Adipose tissue (tissue), 3 donors: Measurements from ENCODE around the gene DHRS4. TPM values are rescaled to one million over a fixed set of nuclear protein-coding genes. Genes with fewer than 3 reads are reported as not detected.
"Not testable (repeated sequence)": the region's sequence is repeated elsewhere in the genome, so short reads cannot be mapped to it uniquely, and the experiment has no call there.

Source experiments
- H3K27ac ChIP-seq: one replicate; pipeline ENCODE4 v1.5.1; 2013; ENCODE audit warnings: low read depth, low read length
- whole genome bisulfite sequencing, 3 donors: extraction: QIAGEN DNeasy Blood & Tissue Kit; methylation state at CpG; one replicate each; pipeline ENCODE4 v1.1.7; 2013; 5-methylcytosine and 5-hydroxymethylcytosine counted together
- polyA plus RNA-seq, 3 donors: library from polyadenylated mRNA; stranded (reverse); fragments of 200-250 nt; gene quantifications; one replicate each; pipeline ENCODE4 v1.2.3, GENCODE V29; 2013
- donor health status: healthy with polysubstance abuse.
- donor health status: Bipolar disorder and iron deficiency.
- donor health status: healthy.

Gene DHRS4
- polyA plus RNA-seq, 3 donors: 30.6 to 56.1 (median 55.8) TPM

GRCh38 chr14:23937203-23937602 lies 16.4 kb upstream of the DHRS4 start:
- H3K27ac ChIP-seq: no peak overlapping the region
- WGBS, 3 donors: 44 to 90% (median 69%) methylated on average over 2 of the region's 2 CpGs

- no peak overlapping the region for H3K27ac ChIP-seq
- 53 to 93% (median 86%) methylated on average over 1 of the region's 1 CpG for WGBS, 3 donors
These were observed 14.7 kb upstream of the DHRS4 start for GRCh38 chr14:23938823-23939222.

DNA sequence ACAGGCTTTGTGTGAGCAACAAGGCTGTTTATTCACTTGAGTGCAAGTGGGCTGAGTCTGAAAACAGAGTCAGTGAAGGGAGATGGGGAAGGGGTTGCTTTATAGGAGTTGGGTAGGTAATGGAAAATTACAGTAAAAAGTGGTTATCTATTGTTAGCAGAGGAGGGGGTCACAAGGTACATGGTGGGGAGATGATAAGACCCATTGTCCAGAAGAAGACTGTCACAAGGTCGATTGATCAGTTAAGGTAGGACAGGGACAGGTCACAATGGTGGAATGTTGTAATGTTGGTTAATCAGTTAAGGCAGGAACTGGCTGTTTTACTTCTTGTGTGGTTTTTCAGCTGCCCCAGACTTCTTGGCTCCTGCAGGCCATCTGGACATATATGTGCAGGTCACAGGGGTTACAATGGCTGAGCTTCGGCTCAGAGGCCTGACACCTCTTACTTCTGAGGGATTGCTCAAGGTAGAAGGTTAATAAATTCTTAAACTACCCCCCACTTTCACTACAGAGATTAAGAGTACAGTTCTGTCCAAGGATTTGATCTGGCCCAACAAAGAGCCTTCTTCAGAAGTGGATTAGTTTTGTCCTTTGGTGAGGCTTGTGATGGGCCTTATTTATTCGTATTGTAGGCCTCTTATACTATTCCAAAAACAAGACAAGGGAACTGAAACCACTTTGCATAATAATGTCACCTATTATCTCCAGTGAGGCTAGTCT lies 13.8 kb upstream of the DHRS4 start:
- no peak overlapping the region for H3K27ac ChIP-seq
- 80 to 83% (median 81%) methylated on average over 3 of the region's 3 CpGs for WGBS, 3 donors

- WGBS, 3 donors: 28 to 96% (median 68%) methylated on average over 3 of the region's 3 CpGs
These were observed 12.3 kb upstream of the DHRS4 start for GRCh38 chr14:23941230-23941629.

GRCh38 chr14:23941669-23942068 lies 11.9 kb upstream of the DHRS4 start:
- no peak overlapping the region for H3K27ac ChIP-seq

More at GRCh38 chr14:23941230-23941629, 12.3 kb upstream of the DHRS4 start:
- H3K27ac ChIP-seq: no peak overlapping the region

GRCh38 chr14:23942587-23942986 lies 11.0 kb upstream of the DHRS4 start:
- no peak overlapping the region for H3K27ac ChIP-seq
- WGBS, 3 donors: 50 to 97% (median 84%) methylated on average over 7 of the region's 7 CpGs

DNA sequence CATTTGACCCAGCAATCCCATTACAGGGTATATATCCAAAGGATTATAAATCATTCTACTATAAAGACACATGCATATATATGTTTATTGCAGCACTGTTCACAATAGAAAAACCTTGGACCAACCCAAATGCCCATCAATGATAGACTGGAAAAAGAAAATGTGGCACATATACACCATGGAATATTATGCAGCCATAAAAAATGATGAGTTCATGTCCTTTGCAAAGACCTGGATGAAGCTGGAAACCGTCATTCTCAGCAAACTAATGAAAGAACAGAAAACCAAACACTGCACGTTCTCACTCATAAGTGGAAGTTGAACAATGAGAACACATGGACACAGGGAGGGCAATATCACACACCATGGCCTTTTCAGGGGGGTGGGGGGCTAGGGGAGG lies 4.5 kb upstream of the DHRS4 start:
- WGBS, 3 donors: 71 to 92% (median 73%) methylated on average over 2 of the region's 2 CpGs

GRCh38 chr14:23950411-23951135 lies 3.0 kb upstream of the DHRS4 start:
- WGBS, 3 donors: 83 to 90% (median 88%) methylated on average over 6 of the region's 6 CpGs
- no peak overlapping the region for H3K27ac ChIP-seq

More for the DNA sequence above, 4.5 kb upstream of the DHRS4 start:
- H3K27ac ChIP-seq: not testable (repeated sequence)

GRCh38 chr14:23951136-23951466 lies 2.5 kb upstream of the DHRS4 start:
- 80 to 92% (median 81%) methylated on average over 3 of the region's 3 CpGs for WGBS, 3 donors
- H3K27ac ChIP-seq: not testable (repeated sequence)

DNA sequence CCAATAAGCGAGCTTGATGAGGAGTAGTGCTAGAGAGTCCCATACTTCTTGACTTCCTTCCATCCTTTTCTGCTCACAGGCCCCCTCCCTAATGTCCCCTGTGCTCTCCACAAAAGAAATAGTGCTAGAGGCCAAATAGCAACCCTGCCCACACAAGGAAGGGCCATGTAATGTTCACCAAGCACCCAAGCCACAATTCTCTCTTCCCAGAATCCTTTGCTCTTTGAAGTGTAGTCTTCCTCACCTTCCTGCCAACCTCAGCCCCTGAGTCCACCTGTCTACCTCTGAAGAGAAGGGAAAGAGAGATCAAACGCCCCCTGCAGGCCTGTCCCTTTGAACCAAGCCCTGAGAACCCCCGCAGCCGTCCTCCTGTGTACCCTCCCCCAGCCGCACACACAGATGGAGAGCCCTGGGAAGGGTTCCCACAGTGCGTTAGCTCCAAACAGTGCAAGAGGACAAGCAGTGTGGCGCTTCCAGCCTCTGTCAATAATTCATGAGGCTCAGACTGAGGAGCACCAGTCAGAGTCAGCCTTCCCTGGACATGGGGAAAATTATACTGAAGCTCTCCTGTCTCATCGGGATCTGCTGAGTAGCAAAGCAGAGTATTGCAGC lies 1.9 kb upstream of the DHRS4 start:
- 26 to 71% (median 62%) methylated on average over 8 of the region's 8 CpGs for WGBS, 3 donors

GRCh38 chr14:23953116-23953463 lies 480 bp upstream of the DHRS4 start:
- H3K27ac ChIP-seq: not testable (repeated sequence)
- WGBS, 3 donors: 35 to 54% (median 51%) methylated on average over 6 of the region's 6 CpGs

More for the DNA sequence above, 1.9 kb upstream of the DHRS4 start:
- H3K27ac ChIP-seq: no peak overlapping the region

DNA sequence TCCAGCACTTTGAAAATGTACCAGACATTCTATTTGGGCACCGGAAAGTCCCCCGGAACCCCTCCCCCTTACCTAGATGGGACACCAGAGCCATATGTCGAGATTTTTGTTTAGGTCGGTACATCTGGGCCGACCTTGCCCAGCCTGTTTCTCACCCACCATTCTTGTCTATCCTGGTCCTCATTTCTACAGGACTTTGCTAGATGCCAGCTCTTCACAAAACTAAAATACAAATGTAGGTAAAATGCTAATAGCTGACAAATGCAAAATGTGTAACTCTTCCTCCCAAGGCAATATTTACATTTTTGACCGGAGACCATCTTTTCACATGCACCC lies 677 bp downstream of the DHRS4 start:
- whole genome bisulfite sequencing, 3 donors: 12 to 16% (median 15%) methylated on average over 6 of the region's 6 CpGs
- H3K27ac ChIP-seq: not testable (repeated sequence)

DNA sequence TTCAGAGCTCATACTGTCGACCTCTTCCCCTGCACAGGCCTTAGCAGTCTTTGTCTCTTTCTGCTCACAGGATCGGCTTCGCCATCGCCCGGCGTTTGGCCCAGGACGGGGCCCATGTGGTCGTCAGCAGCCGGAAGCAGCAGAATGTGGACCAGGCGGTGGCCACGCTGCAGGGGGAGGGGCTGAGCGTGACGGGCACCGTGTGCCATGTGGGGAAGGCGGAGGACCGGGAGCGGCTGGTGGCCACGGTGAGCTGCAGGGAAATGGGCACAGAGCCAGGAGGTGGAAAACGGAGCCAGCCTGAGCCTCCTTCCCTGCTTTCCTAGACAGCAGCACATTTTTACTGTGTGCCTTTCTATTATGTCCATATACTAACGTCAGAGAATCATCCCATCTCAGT lies 1.4 kb downstream of the DHRS4 start:
- not testable (repeated sequence) for H3K27ac ChIP-seq
- WGBS, 3 donors: 30 to 78% (median 65%) methylated on average over 14 to 20 of the region's 20 CpGs

- WGBS, 3 donors: 72 to 87% (median 80%) methylated on average over 2 of the region's 2 CpGs
- not testable (repeated sequence) for H3K27ac ChIP-seq
These were observed 2.2 kb downstream of the DHRS4 start for GRCh38 chr14:23955811-23956210.

GRCh38 chr14:23957913-23958569 lies 4.5 kb downstream of the DHRS4 start:
- WGBS, 3 donors: 72 to 93% (median 92%) methylated on average over 9 of the region's 9 CpGs

GRCh38 chr14:23960899-23961298 lies 7.3 kb downstream of the DHRS4 start:
- not testable (repeated sequence) for H3K27ac ChIP-seq

More at GRCh38 chr14:23957913-23958569, 4.5 kb downstream of the DHRS4 start:
- H3K27ac ChIP-seq: not testable (repeated sequence)

DNA sequence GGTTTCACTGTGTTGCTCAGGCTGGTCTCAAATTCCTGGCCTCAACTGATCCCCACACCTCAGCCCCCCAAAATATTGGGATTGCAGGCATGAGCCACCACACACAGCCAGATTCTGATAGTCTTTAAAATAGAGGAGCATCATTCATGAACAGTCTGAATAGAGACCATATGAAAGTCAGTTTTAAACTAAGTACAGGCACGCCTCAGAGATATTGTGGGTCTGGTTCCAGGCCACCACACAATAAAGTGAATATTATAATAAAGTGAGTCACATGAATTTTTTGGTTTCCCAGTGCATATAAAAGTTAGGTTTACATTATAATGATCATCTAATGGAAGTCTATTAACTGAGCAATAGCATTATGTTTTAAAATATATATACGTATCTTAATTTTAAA lies 8.1 kb downstream of the DHRS4 start:
- H3K27ac ChIP-seq: not testable (repeated sequence)
- WGBS, 3 donors: 94 to 100% (median 100%) methylated on average over 1 of the region's 2 CpGs

GRCh38 chr14:23969130-23969480 lies 15.5 kb downstream of the DHRS4 start:
- not testable (repeated sequence) for H3K27ac ChIP-seq
- 33 to 82% (median 43%) methylated on average over 1 of the region's 9 CpGs for WGBS, 3 donors

- 10 to 12% (median 12%) methylated on average over 27 to 56 of the region's 61 CpGs for WGBS, 3 donors
- not testable (repeated sequence) for H3K27ac ChIP-seq
These were observed 16.1 kb downstream of the DHRS4 start for GRCh38 chr14:23969481-23970282.
